ENCODE measurements around the gene MAPKAPK3. TPM values are rescaled to one million over a fixed set of nuclear protein-coding genes. Genes with fewer than 3 reads are reported as not detected.

Gene MAPKAPK3
- total and polyA plus RNA-seq, 2 experiments from 2014 or later, result 40.5 to 43.1 TPM

DNA sequence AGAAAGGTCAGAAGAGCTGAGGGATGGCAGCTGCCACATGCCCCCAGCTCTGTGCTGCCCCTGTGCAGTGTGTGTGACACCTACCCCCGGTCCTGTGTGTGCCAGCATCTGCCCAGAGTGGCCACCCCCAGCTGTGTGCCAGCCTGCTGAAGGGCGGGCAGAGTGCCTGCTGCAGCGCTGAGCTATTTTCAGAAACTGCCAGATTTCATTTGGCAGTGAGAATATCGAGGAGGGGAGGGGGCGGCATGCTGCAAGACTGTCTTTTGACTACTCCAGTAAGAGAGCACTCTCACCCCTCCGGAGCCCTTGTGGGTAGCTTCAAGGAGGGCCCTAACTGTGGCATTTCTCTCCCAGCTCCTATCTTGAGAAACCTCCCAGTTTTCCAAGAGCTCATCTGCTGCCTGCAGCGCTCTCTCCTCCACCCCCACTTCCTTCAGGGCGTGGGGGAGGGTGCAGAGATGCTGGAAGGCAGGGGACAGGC lies 32.5 kb downstream of the MAPKAPK3 start:
- no peaks in the 10 kb centered on the region for H3K36me3 ChIP-seq (replicated peaks; ENCODE audit: insufficient read depth, low read depth)
- no peak overlapping the region for H2AFZ ChIP-seq
- H3K9me2 ChIP-seq (replicated peaks; ENCODE audit: insufficient read depth), result no peaks in the 10 kb centered on the region
- H4K20me1 ChIP-seq (ENCODE audit: insufficient read depth, poor library complexity, severe bottlenecking), result no peaks in the 10 kb centered on the region
- no peaks in the 10 kb centered on the region for H3K79me2 ChIP-seq
- TF ChIP-seq EZH2 (IDR thresholded peaks at IDR 0.05; ENCODE audit: borderline replicate concordance) (no peak), EZH2phosphoT487 (IDR thresholded peaks at IDR 0.05; ENCODE audit: low read depth, severe bottlenecking, unreplicated experiment) (no peak)
- TF ChIP-seq, protein P1, sequence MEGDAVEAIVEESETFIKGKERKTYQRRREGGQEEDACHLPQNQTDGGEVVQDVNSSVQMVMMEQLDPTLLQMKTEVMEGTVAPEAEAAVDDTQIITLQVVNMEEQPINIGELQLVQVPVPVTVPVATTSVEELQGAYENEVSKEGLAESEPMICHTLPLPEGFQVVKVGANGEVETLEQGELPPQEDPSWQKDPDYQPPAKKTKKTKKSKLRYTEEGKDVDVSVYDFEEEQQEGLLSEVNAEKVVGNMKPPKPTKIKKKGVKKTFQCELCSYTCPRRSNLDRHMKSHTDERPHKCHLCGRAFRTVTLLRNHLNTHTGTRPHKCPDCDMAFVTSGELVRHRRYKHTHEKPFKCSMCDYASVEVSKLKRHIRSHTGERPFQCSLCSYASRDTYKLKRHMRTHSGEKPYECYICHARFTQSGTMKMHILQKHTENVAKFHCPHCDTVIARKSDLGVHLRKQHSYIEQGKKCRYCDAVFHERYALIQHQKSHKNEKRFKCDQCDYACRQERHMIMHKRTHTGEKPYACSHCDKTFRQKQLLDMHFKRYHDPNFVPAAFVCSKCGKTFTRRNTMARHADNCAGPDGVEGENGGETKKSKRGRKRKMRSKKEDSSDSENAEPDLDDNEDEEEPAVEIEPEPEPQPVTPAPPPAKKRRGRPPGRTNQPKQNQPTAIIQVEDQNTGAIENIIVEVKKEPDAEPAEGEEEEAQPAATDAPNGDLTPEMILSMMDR (IDR thresholded peaks at IDR 0.05; ENCODE audit: poor library complexity), result no peak
- H3K4me2 ChIP-seq, result no peak overlapping the region
- WGBS (ENCODE audit: low lambda C conversion rate, missing lambda C conversion rate), result 88% methylated on average over 8 of the region's 8 CpGs
- H3K27me3 ChIP-seq, result no peaks in the 10 kb centered on the region
- no peak for DNase-seq (ENCODE audit: low spot score)
- no peaks in the 10 kb centered on the region for H3K9me3 ChIP-seq (ENCODE audit: low read depth)
- H3K4me1 ChIP-seq (ENCODE audit: insufficient read depth), result no peaks in the 10 kb centered on the region
- no peak overlapping the region for H3K27ac ChIP-seq
- no peak overlapping the region for H3K4me3 ChIP-seq

DNA sequence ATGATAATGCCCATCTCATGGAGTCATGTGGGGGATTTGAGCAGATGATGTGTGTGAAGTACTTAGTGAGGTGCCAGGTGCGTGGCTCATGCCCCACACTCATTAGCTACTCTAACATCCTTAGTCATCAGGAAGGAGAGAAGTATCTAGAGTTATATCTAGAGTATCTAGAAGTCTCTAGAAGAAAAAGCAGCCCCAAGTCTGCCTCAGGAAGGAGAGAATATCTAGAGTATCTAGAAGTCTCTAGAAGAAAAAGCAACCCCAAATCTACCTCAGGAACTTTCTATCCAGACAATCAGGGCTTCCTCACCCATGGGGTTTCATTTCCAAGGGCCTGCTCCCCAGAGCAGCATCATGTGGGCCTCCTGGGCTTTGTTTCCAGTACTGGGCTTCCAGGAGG lies 33.1 kb downstream of the MAPKAPK3 start:
- WGBS (ENCODE audit: low lambda C conversion rate, missing lambda C conversion rate), result 88% methylated on average over 1 of the region's 1 CpG

DNA sequence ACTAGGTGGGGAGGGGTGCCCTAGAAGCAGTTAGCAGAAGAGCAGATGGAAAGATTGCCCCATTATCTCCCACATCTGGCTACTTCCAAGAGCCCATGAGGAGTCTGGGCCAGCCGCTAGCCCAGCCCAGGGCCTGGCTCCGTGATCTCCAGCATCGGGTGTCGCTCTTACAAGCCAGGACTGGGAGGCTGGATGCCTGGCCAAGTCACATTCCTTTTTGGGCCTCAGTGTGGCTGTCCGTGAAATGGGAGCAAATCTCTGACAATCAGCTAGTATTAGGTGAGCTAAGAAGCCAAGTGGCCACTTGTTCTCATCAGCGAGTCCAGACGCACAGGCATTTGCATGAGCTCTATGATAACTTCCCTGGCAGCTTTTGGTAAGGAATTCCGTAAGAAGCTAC lies 34.5 kb downstream of the MAPKAPK3 start:
- H3K4me3 ChIP-seq, result no peak overlapping the region
- H3K9me3 ChIP-seq (ENCODE audit: low read depth), result no peaks in the 10 kb centered on the region
- H2AFZ ChIP-seq, result no peak overlapping the region
- H4K20me1 ChIP-seq (ENCODE audit: insufficient read depth, poor library complexity, severe bottlenecking), result no peaks in the 10 kb centered on the region
- no peaks in the 10 kb centered on the region for H3K79me2 ChIP-seq
- WGBS (ENCODE audit: low lambda C conversion rate, missing lambda C conversion rate), result 92% methylated on average over 8 of the region's 8 CpGs
- TF ChIP-seq EZH2phosphoT487 (IDR thresholded peaks at IDR 0.05; ENCODE audit: low read depth, severe bottlenecking, unreplicated experiment), result no peak
- TF ChIP-seq, protein P1 (IDR thresholded peaks at IDR 0.05; ENCODE audit: poor library complexity), result no peak
- TF ChIP-seq EZH2 (IDR thresholded peaks at IDR 0.05; ENCODE audit: borderline replicate concordance), result no peak
- no peaks in the 10 kb centered on the region for H3K4me1 ChIP-seq (ENCODE audit: insufficient read depth)
- H3K27me3 ChIP-seq, result no peaks in the 10 kb centered on the region
- no peak overlapping the region for H3K4me2 ChIP-seq
- no peaks in the 10 kb centered on the region for H3K9me2 ChIP-seq (replicated peaks; ENCODE audit: insufficient read depth)
- no peaks in the 10 kb centered on the region for H3K36me3 ChIP-seq (replicated peaks; ENCODE audit: insufficient read depth, low read depth)
- no peak overlapping the region for H3K27ac ChIP-seq
- no peak for DNase-seq (ENCODE audit: low spot score)

More for the DNA sequence above, 33.1 kb downstream of the MAPKAPK3 start:
- H3K9me2 ChIP-seq (replicated peaks; ENCODE audit: insufficient read depth), result no peaks in the 10 kb centered on the region
- no peak for DNase-seq (ENCODE audit: low spot score)
- H3K36me3 ChIP-seq (replicated peaks; ENCODE audit: insufficient read depth, low read depth), result no peaks in the 10 kb centered on the region
- H4K20me1 ChIP-seq (ENCODE audit: insufficient read depth, poor library complexity, severe bottlenecking), result no peaks in the 10 kb centered on the region
- no peaks in the 10 kb centered on the region for H3K9me3 ChIP-seq (ENCODE audit: low read depth)
- H3K4me2 ChIP-seq, result no peak overlapping the region
- TF ChIP-seq EZH2phosphoT487 (IDR thresholded peaks at IDR 0.05; ENCODE audit: low read depth, severe bottlenecking, unreplicated experiment), result no peak
- H3K4me3 ChIP-seq, result no peak overlapping the region
- H3K27me3 ChIP-seq, result no peaks in the 10 kb centered on the region
- H3K27ac ChIP-seq, result no peak overlapping the region
- H3K79me2 ChIP-seq, result no peaks in the 10 kb centered on the region
- H2AFZ ChIP-seq, result no peak overlapping the region
- no peaks in the 10 kb centered on the region for H3K4me1 ChIP-seq (ENCODE audit: insufficient read depth)

DNA sequence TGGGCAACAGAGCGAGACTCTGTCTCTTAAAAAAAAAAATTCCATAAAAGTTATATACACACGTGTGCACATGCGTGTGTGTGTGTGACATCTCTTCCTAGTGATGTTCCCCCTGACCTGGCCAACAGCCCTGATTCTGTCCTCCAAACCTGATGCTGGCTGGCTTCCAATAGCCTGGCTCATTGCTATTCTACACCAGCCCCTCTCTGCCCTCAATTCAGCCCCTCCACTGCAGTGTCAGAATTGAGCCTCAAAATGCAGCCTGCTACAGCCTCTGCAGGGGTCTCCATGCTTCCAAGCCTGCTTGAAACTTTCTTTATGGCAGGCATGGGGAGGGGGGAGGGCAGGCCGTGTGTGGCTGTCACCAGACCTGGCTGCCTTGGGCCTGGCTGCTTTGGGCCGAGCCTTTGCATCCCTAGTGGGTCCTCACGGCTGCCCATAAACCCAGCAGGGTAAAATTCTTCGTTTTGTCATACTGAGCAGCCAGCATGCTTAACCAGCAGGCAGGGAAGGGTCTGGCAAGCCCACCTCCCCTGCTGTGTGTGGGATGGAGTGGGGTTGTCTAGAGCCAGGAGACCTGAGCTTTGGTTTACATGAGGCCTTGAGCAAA lies 35.1 kb downstream of the MAPKAPK3 start:
- Histone ChIP-seq H3K4me2 (no peak overlapping the region), H3K27ac (no peak overlapping the region), H3K36me3 (replicated peaks; ENCODE audit: insufficient read depth, low read depth) (no peaks in the 10 kb centered on the region), H2AFZ (no peak overlapping the region), H3K4me3 (no peak overlapping the region), H3K4me1 (ENCODE audit: insufficient read depth) (no peaks in the 10 kb centered on the region), H3K9me3 (ENCODE audit: low read depth) (no peaks in the 10 kb centered on the region), H3K79me2 (no peaks in the 10 kb centered on the region), H3K9me2 (replicated peaks; ENCODE audit: insufficient read depth) (no peaks in the 10 kb centered on the region), H4K20me1 (ENCODE audit: insufficient read depth, poor library complexity, severe bottlenecking) (no peaks in the 10 kb centered on the region), H3K27me3 (no peaks in the 10 kb centered on the region)
- WGBS (ENCODE audit: low lambda C conversion rate, missing lambda C conversion rate), result 64% methylated on average over 7 of the region's 7 CpGs
- no peak for DNase-seq (ENCODE audit: low spot score)
- no peak for TF ChIP-seq EZH2phosphoT487 (IDR thresholded peaks at IDR 0.05; ENCODE audit: low read depth, severe bottlenecking, unreplicated experiment)
- TF ChIP-seq EZH2 (IDR thresholded peaks at IDR 0.05; ENCODE audit: borderline replicate concordance), result no peak
- TF ChIP-seq, protein P1 (IDR thresholded peaks at IDR 0.05; ENCODE audit: poor library complexity), result no peak

Data from hepatocyte (in vitro differentiated cells).